HepG2 (cell line): ENCODE results near the gene VGF. TPM values are rescaled to one million over a fixed set of nuclear protein-coding genes. Genes with fewer than 3 reads are reported as not detected.

Experiments
- ELF4 ChIP-seq: sonication (generic); formaldehyde crosslinking; IDR thresholded peaks from 2 replicates; pipeline ENCODE4 v1.5.0; 2020; ENCODE audit warnings: missing genetic modification reagents, mild to moderate bottlenecking, moderate library complexity, borderline replicate concordance
- ELK4 ChIP-seq: sonication (generic); formaldehyde crosslinking; IDR thresholded peaks from 2 replicates; pipeline ENCODE4 v1.9.0; 2021; ENCODE audit warnings: missing genetic modification reagents, borderline replicate concordance
- GFI1 ChIP-seq: sonication (generic); formaldehyde crosslinking; IDR thresholded peaks from 2 replicates; pipeline ENCODE4 v1.5.0; 2020; ENCODE audit warnings: missing genetic modification reagents, mild to moderate bottlenecking, borderline replicate concordance
- HNF1A ChIP-seq, 2 experiments: sonication (generic) in 1 of 2; formaldehyde crosslinking in 1 of 2; IDR thresholded peaks; 2 replicates each; pipeline versions ENCODE4 v1.4.0 to v1.6.1; 2016 to 2020; ENCODE audit warnings: borderline replicate concordance in 1 of 2, low read depth in 1 of 2, mild to moderate bottlenecking in 1 of 2, missing genetic modification reagents in 1 of 2
- JUND ChIP-seq: sonication (generic); formaldehyde crosslinking; IDR thresholded peaks from 2 replicates; pipeline ENCODE4 v1.8.0; 2022; ENCODE audit warnings: mild to moderate bottlenecking, missing genetic modification reagents
- NFKB2 ChIP-seq: sonication (generic); formaldehyde crosslinking; IDR thresholded peaks from 2 replicates; pipeline ENCODE4 v1.4.0; 2020; ENCODE audit warnings: missing genetic modification reagents, borderline replicate concordance
- NR2F1 ChIP-seq, 2 experiments: fragments of 450-650 bp in 1 of 2; formaldehyde crosslinking in 1 of 2; IDR thresholded peaks; 2 replicates each; pipeline versions ENCODE4 v1.5.0 to v1.6.1; 2016 to 2020; ENCODE audit warnings: mild to moderate bottlenecking in 1 of 2, missing compliant biosample characterization in 1 of 2, missing genetic modification reagents in 1 of 2, moderate library complexity in 1 of 2
- PAXIP1 ChIP-seq: sonication (generic); formaldehyde crosslinking; conservative IDR thresholded peaks from 2 replicates; pipeline ENCODE4 v1.4.0; 2020; ENCODE audit warnings: mild to moderate bottlenecking, missing genetic modification reagents, moderate library complexity
- TCF7 ChIP-seq: sonication (generic); IDR thresholded peaks from 2 replicates; pipeline ENCODE4 v1.6.1; 2016; ENCODE audit warnings: antibody characterized with exemption, low read depth
- ZFP37 ChIP-seq: sonication (generic); formaldehyde crosslinking; IDR thresholded peaks from 2 replicates; pipeline ENCODE4 v1.4.0; 2020; ENCODE audit warnings: missing genetic modification reagents, borderline replicate concordance
- ZNF672 ChIP-seq: sonication (generic); formaldehyde crosslinking; IDR thresholded peaks from 2 replicates; pipeline ENCODE4 v1.8.1; 2022; ENCODE audit warnings: missing genetic modification reagents
- ZNF691 ChIP-seq: sonication (generic); formaldehyde crosslinking; IDR thresholded peaks from 2 replicates; pipeline ENCODE4 v1.4.0; 2020; ENCODE audit warnings: missing genetic modification reagents, low read depth, mild to moderate bottlenecking, borderline replicate concordance
- ZNF75D ChIP-seq: sonication (generic); formaldehyde crosslinking; IDR thresholded peaks from 2 replicates; pipeline ENCODE4 v1.8.1; 2023; ENCODE audit warnings: missing genetic modification reagents, mild to moderate bottlenecking, borderline replicate concordance
- ZNF781 ChIP-seq: sonication (generic); formaldehyde crosslinking; IDR thresholded peaks from 2 replicates; pipeline ENCODE4 v1.5.1; 2020; ENCODE audit warnings: borderline replicate concordance, mild to moderate bottlenecking, missing genetic modification reagents; ENCODE audit errors: not compliant biosample characterization
- ZNF816 ChIP-seq: sonication (generic); formaldehyde crosslinking; IDR thresholded peaks from 2 replicates; pipeline ENCODE4 v1.8.0; 2022; ENCODE audit warnings: missing genetic modification reagents, mild to moderate bottlenecking, borderline replicate concordance
- ZNF879 ChIP-seq: sonication (generic); formaldehyde crosslinking; IDR thresholded peaks from 2 replicates; pipeline ENCODE4 v1.8.1; 2023; ENCODE audit warnings: missing genetic modification reagents
- polyA plus RNA-seq, 8 experiments: library from polyadenylated mRNA; depleted of rRNA in 3 of 8; stranded (reverse) in 7 of 8; unstranded in 1 of 8; fragments of >200 nt; fragmentation: Illumina TruSeq in 4 of 8; extraction: Trizol in 4 of 8; gene quantifications; 2 replicates each; pipeline versions ENCODE4 v1.2.1 to v1.2.3, GENCODE V29; 2011 to 2016; ENCODE audit warnings: low read depth in 4 of 8, missing spikeins in 1 of 8, mixed read lengths in 1 of 8; ENCODE audit not compliant: insufficient read depth in 1 of 8
- total RNA-seq, 5 experiments: library from RNA; depleted of rRNA; stranded (reverse); fragments of >200 nt; fragmentation: Illumina TruSeq; extraction: Trizol; gene quantifications; 2 replicates each; pipeline ENCODE4 v1.2.3, GENCODE V29; 2016; ENCODE audit warnings: low read depth in 1 of 5

The VGF gene
- total and polyA plus RNA-seq, 2 of the 13 experiments (the other 11 are each of a cell fraction or from before 2014, with no cell fraction given): 0.12 to 0.46 TPM

- TF ChIP-seq ELK4 (no peak), ZNF691 (CRISPR knock-in tag) (peak; percentile 68; the same call in 1 of the 2 replicates), ZNF75D (CRISPR knock-in tag) (no peak), HNF1A (IDR thresholded peaks at IDR 0.05; ENCODE audit: low read depth) (0 out of 2 replicates have a peak, but pooled peaks have one; percentile 11), HNF1A (CRISPR knock-in tag; IDR thresholded peaks at IDR 0.05; ENCODE audit: borderline replicate concordance) (peak; percentile 53; the same call in 1 of the 2 replicates), ZFP37 (CRISPR knock-in tag) (0 out of 2 replicates have a peak, but pooled peaks have one; percentile 22), ELF4 (CRISPR knock-in tag) (no peak), JUND (CRISPR knock-in tag) (peak; percentile 89), NR2F1 (CRISPR knock-in tag; IDR thresholded peaks at IDR 0.05) (peak; percentile 35 to 36; a peak in 2 of 4 replicates), PAXIP1 (CRISPR knock-in tag) (peak; percentile 79), GFI1 (peak; percentile 53; the same call in 1 of the 2 replicates), TCF7 (peak; percentile 42; the same call in 1 of the 2 replicates), ZNF816 (peak; percentile 73; the same call in 1 of the 2 replicates), ZNF879 (CRISPR knock-in tag) (no peak), ZNF781 (CRISPR knock-in tag) (no peak), NFKB2 (CRISPR knock-in tag) (no peak), ZNF672 (CRISPR knock-in tag) (no peak)
Observed at GRCh38 chr7:101121991-101122932, 43.1 kb downstream of the VGF start (continued).
